ENCODE results near the gene ZNF670.
"Not testable (repeated sequence)": the region's sequence is repeated elsewhere in the genome, so short reads cannot be mapped to it uniquely, and the experiment has no call there.

Gene ZNF670

GRCh38 chr1:247047702-247048101 is 30.9 kb downstream of the ZNF670 start:
- in situ Hi-C loops (cut with HindIII; ENCODE audit: low sequenced_read_pairs), result loop anchor here (10.0 kb wide), 1 partner anchor 97 kb away; no protein-coding TSS in a partner anchor

- in situ Hi-C loops (cut with HindIII; ENCODE audit: low sequenced_read_pairs), result loop anchor here (10.0 kb wide), 1 partner anchor 98 kb away; no protein-coding TSS in a partner anchor
These were observed 31.4 kb downstream of the ZNF670 start for GRCh38 chr1:247047260-247047659.

- in situ Hi-C loops (cut with HindIII; ENCODE audit: low sequenced_read_pairs), result loop anchor here (10.0 kb wide), 1 partner anchor 101 kb away; no protein-coding TSS in a partner anchor
These were observed 35.2 kb downstream of the ZNF670 start for GRCh38 chr1:247043406-247043805.

- in situ Hi-C loops (cut with HindIII; ENCODE audit: low sequenced_read_pairs), result no loop called here
These were observed 40.9 kb downstream of the ZNF670 start for GRCh38 chr1:247037511-247038320.

- in situ Hi-C loops (cut with HindIII; ENCODE audit: low sequenced_read_pairs), result not testable (repeated sequence)
These were observed 46.3 kb downstream of the ZNF670 start for GRCh38 chr1:247032306-247032705.

All from endothelial cell of hepatic sinusoid (primary cell).